Measurements from ENCODE around the gene TAAR9. TPM values are rescaled to one million over a fixed set of nuclear protein-coding genes. Genes with fewer than 3 reads are reported as not detected.

TAAR9 gene
- total RNA-seq, 3 donors from 2014 or later = not detected

GRCh38 chr6:132570221-132570777, 32.2 kb downstream of the TAAR9 start, which contains the start of gene TAAR6:
TSS of gene TAAR6 (plus strand) at chr6:132570322. CDS start at chr6:132570322, 0 bp downstream.
- intact Hi-C loops (cut with DNase I, micrococcal nuclease) = no loop called here
- Histone ChIP-seq H3K9me3 (no peaks in the 10 kb centered on the region), H3K4me1 (ENCODE audit: low read depth) (no peaks in the 10 kb centered on the region), H3K4me3 (no peak within 1 kb of the TSS), H3K36me3 (ENCODE audit: low read depth) (no peaks in the 10 kb centered on the region)
- DNase-seq (no peak), ATAC-seq (no peak)
- no peak for TF ChIP-seq CTCF (IDR thresholded peaks at IDR 0.05)

GRCh38 chr6:132571774-132572173, 33.7 kb downstream of the TAAR9 start:
- DNase-seq = no peak
- no peaks in the 10 kb centered on the region for H3K4me1 ChIP-seq (ENCODE audit: low read depth)
- H3K9me3 ChIP-seq = no peaks in the 10 kb centered on the region
- intact Hi-C loops (cut with DNase I, micrococcal nuclease) = no loop called here
- H3K36me3 ChIP-seq (ENCODE audit: low read depth) = no peaks in the 10 kb centered on the region
- no peak overlapping the region for H3K4me3 ChIP-seq
- ATAC-seq = no peak
- no peak for TF ChIP-seq CTCF (IDR thresholded peaks at IDR 0.05)

- no peak for TF ChIP-seq CTCF (IDR thresholded peaks at IDR 0.05)
- ATAC-seq = no peak
- no peak overlapping the region for H3K4me3 ChIP-seq
- no peaks in the 10 kb centered on the region for H3K4me1 ChIP-seq (ENCODE audit: low read depth)
- intact Hi-C loops (cut with DNase I, micrococcal nuclease) = no loop called here
- H3K9me3 ChIP-seq = no peaks in the 10 kb centered on the region
- no peaks in the 10 kb centered on the region for H3K36me3 ChIP-seq (ENCODE audit: low read depth)
- DNase-seq = no peak
Measured at GRCh38 chr6:132584698-132585097, 46.6 kb downstream of the TAAR9 start.

- TF ChIP-seq CTCF (IDR thresholded peaks at IDR 0.05) = no peak
- intact Hi-C loops (cut with DNase I, micrococcal nuclease) = no loop called here
- no peaks in the 10 kb centered on the region for H3K36me3 ChIP-seq (ENCODE audit: low read depth)
- ATAC-seq (no peak), DNase-seq (no peak)
- no peak overlapping the region for H3K4me3 ChIP-seq
- no peaks in the 10 kb centered on the region for H3K9me3 ChIP-seq
- no peaks in the 10 kb centered on the region for H3K4me1 ChIP-seq (ENCODE audit: low read depth)
Measured at GRCh38 chr6:132587424-132587823, 49.3 kb downstream of the TAAR9 start.

Other genes starting within 250 kb of the TAAR9 start
- 10 to 100 TPM in 1 of 3 donors, 1 to 10 TPM in 2; 1.7 to 14.8 (median 2.4) TPM for gene MOXD1, start 136.8 kb upstream of the TAAR9 start, total RNA-seq
- gene STX7, start 25.2 kb upstream of the TAAR9 start, total RNA-seq = 10 to 100 TPM; 51.9 to 66.9 (median 63.2) TPM
- gene TAAR8, start 14.4 kb downstream of the TAAR9 start, total RNA-seq = not detected
- not detected for gene TAAR6, start 32.0 kb downstream of the TAAR9 start, total RNA-seq
- not detected for gene TAAR5, start 51.5 kb downstream of the TAAR9 start, total RNA-seq
- not detected for gene TAAR2, start 86.0 kb downstream of the TAAR9 start, total RNA-seq
- gene TAAR1, start 120.9 kb downstream of the TAAR9 start, total RNA-seq = not detected
- 1 to 10 TPM in 1 of 3 donors, under 1 TPM in 2; 0.55 to 2.3 (median 0.82) TPM for gene VNN1, start 175.8 kb downstream of the TAAR9 start, total RNA-seq
- gene VNN2, start 219.6 kb downstream of the TAAR9 start, total RNA-seq = 1 to 10 TPM in 2 of 3 donors, under 1 TPM in 1; 0.20 to 2.3 (median 1.6) TPM

Data from mucosa of descending colon (tissue), 3 donors.